Naive B cell (primary cell): Measurements from ENCODE around the gene ZNF518A. TPM values are rescaled to one million over a fixed set of nuclear protein-coding genes. Genes with fewer than 3 reads are reported as not detected.

Experiments
- ATAC-seq, 2 donors: fragments of 150-1000 bp; cut with Tn5 transposase; 2 replicates each; pipeline ENCODE4 v1.10.0; 2021; ENCODE audit warnings: low read depth in 2 of 2, mild to moderate bottlenecking in 2 of 2, moderate library complexity in 2 of 2
- DNase-seq: peaks from one replicate; pipeline ENCODE4 v3.0.0; 2022
- H3K27ac Mint-ChIP-seq, 6 donors: one replicate each; pipeline ENCODE4 v1.8.0; 2020 to 2022; ENCODE audit warnings: mild to moderate bottlenecking in 6 of 6, mixed read lengths in 6 of 6, moderate library complexity in 5 of 6, inconsistent platforms in 2 of 6
- H3K27me3 Mint-ChIP-seq, 3 donors: one replicate each; pipeline ENCODE4 v1.8.0; 2021 to 2022; ENCODE audit warnings: mixed read lengths in 3 of 3, mild to moderate bottlenecking in 1 of 3
- H3K36me3 Mint-ChIP-seq, 2 donors: one replicate each; pipeline ENCODE4 v1.8.0; 2020 to 2022; ENCODE audit warnings: mixed read lengths in 2 of 2, inconsistent platforms in 1 of 2, mild to moderate bottlenecking in 1 of 2
- H3K4me1 Mint-ChIP-seq, 3 donors: one replicate each; pipeline ENCODE4 v1.8.0; 2020 to 2022; ENCODE audit warnings: mixed read lengths in 3 of 3, inconsistent platforms in 1 of 3, mild to moderate bottlenecking in 1 of 3, moderate library complexity in 1 of 3
- H3K4me3 Mint-ChIP-seq, 8 donors: one replicate each; pipeline ENCODE4 v1.8.0; 2020 to 2022; ENCODE audit warnings: mild to moderate bottlenecking in 8 of 8, mixed read lengths in 8 of 8, moderate library complexity in 8 of 8, inconsistent platforms in 2 of 8
- H3K9me3 Mint-ChIP-seq, 7 donors: one replicate each; pipeline ENCODE4 v1.8.0; 2020 to 2022; ENCODE audit warnings: mixed read lengths in 7 of 7, mild to moderate bottlenecking in 5 of 7, inconsistent platforms in 2 of 7, moderate library complexity in 1 of 7
- polyA plus RNA-seq, 6 donors: library from polyadenylated mRNA; unstranded; fragments of 300-500 nt; fragmentation: Illumina TruSeq; gene quantifications; one replicate each; pipeline ENCODE4 v1.2.3, GENCODE V29; 2021; ENCODE audit warnings: low read depth in 6 of 6

The ZNF518A gene
- polyA plus RNA-seq: 10 to 100 TPM in 5 of 6 donors, 1 to 10 TPM in 1; 8.2 to 21.4 (median 14.4) TPM

- Mint-ChIP-seq H3K4me1 (peaks cover 4 to 24% (median 17%) of the 10 kb centered on the region in 3 donors), H3K27ac (peak within 1 kb of the TSS; percentile 99 to 100 (median 100)), H3K27me3 (peaks cover 30 to 43% (median 35%) of the 10 kb centered on the region in 3 donors), H3K9me3 (peaks cover 0 to 31% (median 12%) of the 10 kb centered on the region in 7 donors), H3K4me3 (peak within 1 kb of the TSS; percentile 93 to 99 (median 98)), H3K36me3 (peaks cover 10 to 21% of the 10 kb centered on the region in 2 donors)
- ATAC-seq (peak; percentile 80 to 83), DNase-seq (peak; percentile 92)
Measured at GRCh38 chr10:96129387-96130325, at the start of gene ZNF518A. Gene ZNF518A, plus strand, starts transcription at chr10:96130297. Its CDS starts 26,026 bp downstream, at chr10:96156323.

- Mint-ChIP-seq H3K27ac (no peak overlapping the region), H3K9me3 (no peaks in the 10 kb centered on the region), H3K4me1 (peaks cover 0 to 3% (median 0%) of the 10 kb centered on the region in 3 donors), H3K4me3 (no peak overlapping the region), H3K27me3 (no peaks in the 10 kb centered on the region), H3K36me3 (peaks cover 19 to 37% of the 10 kb centered on the region in 2 donors)
- no peak for DNase-seq
- no peak for ATAC-seq
Measured at GRCh38 chr10:96082153-96082552, 47.9 kb upstream of the ZNF518A start.

- DNase-seq: no peak
- no peak for ATAC-seq
- Mint-ChIP-seq H3K4me1 (peaks cover 0 to 3% (median 0%) of the 10 kb centered on the region in 3 donors), H3K36me3 (peaks cover 19 to 37% of the 10 kb centered on the region in 2 donors), H3K27me3 (no peaks in the 10 kb centered on the region), H3K27ac (no peak overlapping the region), H3K9me3 (no peaks in the 10 kb centered on the region), H3K4me3 (no peak overlapping the region)
Measured at GRCh38 chr10:96082748-96083147, 47.3 kb upstream of the ZNF518A start.

- Mint-ChIP-seq H3K4me3 (peak overlapping the region in 7 of 8 donors; percentile 52 to 98 (median 95)), H3K4me1 (peaks cover 8 to 16% (median 9%) of the 10 kb centered on the region in 3 donors), H3K27ac (peak overlapping the region in 4 of 6 donors; percentile 99 to 100 (median 99)), H3K36me3 (peaks cover 16 to 28% of the 10 kb centered on the region in 2 donors), H3K27me3 (peaks cover 27 to 30% (median 28%) of the 10 kb centered on the region in 3 donors), H3K9me3 (peaks cover 0 to 25% (median 12%) of the 10 kb centered on the region in 7 donors)
- DNase-seq: no peak
- ATAC-seq: no peak
Measured at GRCh38 chr10:96089116-96089515, 41.0 kb upstream of the ZNF518A start.

- H3K4me3 Mint-ChIP-seq: peak overlapping the region; percentile 85 to 98 (median 96)
- H3K36me3 Mint-ChIP-seq: peaks cover 16 to 28% of the 10 kb centered on the region in 2 donors
- ATAC-seq: peak; percentile 89 to 90
Measured at GRCh38 chr10:96089670-96090462, 40.2 kb upstream of the ZNF518A start.

GRCh38 chr10:96090463-96090800 lies 39.7 kb upstream of the ZNF518A start:
- H3K27me3 Mint-ChIP-seq: peaks cover 35 to 43% (median 36%) of the 10 kb centered on the region in 3 donors
- DNase-seq (no peak), ATAC-seq (no peak)
- peak overlapping the region; percentile 85 to 98 (median 96) for H3K4me3 Mint-ChIP-seq
- peaks cover 16 to 28% of the 10 kb centered on the region in 2 donors for H3K36me3 Mint-ChIP-seq
- H3K27ac Mint-ChIP-seq: peak overlapping the region; percentile 99 to 100 (median 99)
- peaks cover 0 to 25% (median 14%) of the 10 kb centered on the region in 7 donors for H3K9me3 Mint-ChIP-seq
- H3K4me1 Mint-ChIP-seq: peaks cover 8 to 16% (median 9%) of the 10 kb centered on the region in 3 donors

More at GRCh38 chr10:96089670-96090462, 40.2 kb upstream of the ZNF518A start:
- peak; percentile 91 for DNase-seq
- Mint-ChIP-seq H3K27ac (peak overlapping the region; percentile 99 to 100 (median 99)), H3K4me1 (peaks cover 8 to 16% (median 9%) of the 10 kb centered on the region in 3 donors), H3K27me3 (peaks cover 29 to 37% (median 31%) of the 10 kb centered on the region in 3 donors), H3K9me3 (peaks cover 0 to 25% (median 14%) of the 10 kb centered on the region in 7 donors)

- Mint-ChIP-seq H3K9me3 (peaks cover 0 to 33% (median 14%) of the 10 kb centered on the region in 7 donors), H3K36me3 (peaks cover 15 to 28% of the 10 kb centered on the region in 2 donors), H3K4me3 (no peak overlapping the region), H3K4me1 (peaks cover 8 to 16% (median 9%) of the 10 kb centered on the region in 3 donors), H3K27me3 (peaks cover 56 to 66% (median 60%) of the 10 kb centered on the region in 3 donors), H3K27ac (no peak overlapping the region)
- ATAC-seq (no peak), DNase-seq (no peak)
Measured at GRCh38 chr10:96092999-96093767, 36.9 kb upstream of the ZNF518A start.

- Mint-ChIP-seq H3K4me3 (no peak overlapping the region), H3K9me3 (peaks cover 0 to 33% (median 14%) of the 10 kb centered on the region in 7 donors), H3K4me1 (peaks cover 8 to 16% (median 9%) of the 10 kb centered on the region in 3 donors), H3K36me3 (peaks cover 15 to 28% of the 10 kb centered on the region in 2 donors), H3K27me3 (peaks cover 58 to 73% (median 68%) of the 10 kb centered on the region in 3 donors), H3K27ac (peak overlapping the region in 1 of 6 donors; percentile 6)
- DNase-seq (no peak), ATAC-seq (no peak)
Measured at GRCh38 chr10:96093948-96094347, 36.1 kb upstream of the ZNF518A start.

GRCh38 chr10:96096958-96097357 lies 33.1 kb upstream of the ZNF518A start:
- no peak overlapping the region for H3K27ac Mint-ChIP-seq
- no peak overlapping the region for H3K4me3 Mint-ChIP-seq
- H3K27me3 Mint-ChIP-seq: peaks cover 76 to 96% (median 89%) of the 10 kb centered on the region in 3 donors
- DNase-seq: no peak
- H3K9me3 Mint-ChIP-seq: peaks cover 0 to 28% (median 9%) of the 10 kb centered on the region in 7 donors
- no peaks in the 10 kb centered on the region for H3K4me1 Mint-ChIP-seq
- H3K36me3 Mint-ChIP-seq: peaks cover 13 to 27% of the 10 kb centered on the region in 2 donors
- peak in 1 of 2 donors; percentile 27 for ATAC-seq

GRCh38 chr10:96097865-96098264 lies 32.2 kb upstream of the ZNF518A start:
- Mint-ChIP-seq H3K36me3 (peaks cover 10 to 18% of the 10 kb centered on the region in 2 donors), H3K9me3 (peaks cover 0 to 19% (median 6%) of the 10 kb centered on the region in 7 donors), H3K27ac (no peak overlapping the region), H3K4me3 (no peak overlapping the region), H3K27me3 (peaks cover 73 to 92% (median 80%) of the 10 kb centered on the region in 3 donors), H3K4me1 (no peaks in the 10 kb centered on the region)
- ATAC-seq (no peak), DNase-seq (no peak)

- no peak overlapping the region for H3K4me3 Mint-ChIP-seq
- DNase-seq: no peak
- peaks cover 0 to 33% (median 14%) of the 10 kb centered on the region in 7 donors for H3K9me3 Mint-ChIP-seq
- ATAC-seq: no peak
- no peak overlapping the region for H3K27ac Mint-ChIP-seq
- H3K36me3 Mint-ChIP-seq: peaks cover 17 to 34% of the 10 kb centered on the region in 2 donors
- H3K27me3 Mint-ChIP-seq: peaks cover 64 to 80% (median 72%) of the 10 kb centered on the region in 3 donors
- no peaks in the 10 kb centered on the region for H3K4me1 Mint-ChIP-seq
Measured at GRCh38 chr10:96107623-96108038, 22.5 kb upstream of the ZNF518A start.

- H3K27ac Mint-ChIP-seq: no peak overlapping the region
- ATAC-seq: no peak
- DNase-seq: no peak
- peaks cover 69 to 90% (median 82%) of the 10 kb centered on the region in 3 donors for H3K27me3 Mint-ChIP-seq
- peaks cover 0 to 37% (median 16%) of the 10 kb centered on the region in 7 donors for H3K9me3 Mint-ChIP-seq
- H3K36me3 Mint-ChIP-seq: peaks cover 21 to 34% of the 10 kb centered on the region in 2 donors
- H3K4me1 Mint-ChIP-seq: no peaks in the 10 kb centered on the region
- H3K4me3 Mint-ChIP-seq: no peak overlapping the region
Measured at GRCh38 chr10:96112531-96112930, 17.6 kb upstream of the ZNF518A start.
